Osteoblast (primary cell): Measurements from ENCODE around the gene JPT2. TPM values are rescaled to one million over a fixed set of nuclear protein-coding genes. Genes with fewer than 3 reads are reported as not detected.

Source experiments
- DNase-seq: peaks from one replicate; pipeline ENCODE4 v3.0.0; 2011; ENCODE audit warnings: low spot score, mixed read lengths; ENCODE audit not compliant: insufficient read length; ENCODE audit errors: missing footprints
- H2AFZ ChIP-seq: 2 replicates; pipeline ENCODE4 v1.6.0; 2011; ENCODE audit warnings: mild to moderate bottlenecking, low read length
- H3K27ac ChIP-seq: 2 replicates; pipeline ENCODE4 v1.5.1; 2011; ENCODE audit warnings: mild to moderate bottlenecking, low read depth, low read length, moderate library complexity
- H3K27me3 ChIP-seq: 2 replicates; pipeline ENCODE4 v1.6.0; 2012; ENCODE audit warnings: mild to moderate bottlenecking, control low read depth, inconsistent platforms, low read length, moderate library complexity; ENCODE audit not compliant: insufficient read depth
- H3K36me3 ChIP-seq: 2 replicates; pipeline ENCODE4 v1.5.1; 2011; ENCODE audit warnings: mild to moderate bottlenecking, low read length, control low read depth, moderate library complexity; ENCODE audit not compliant: insufficient read depth
- H3K4me1 ChIP-seq: 2 replicates; pipeline ENCODE4 v1.5.1; 2011; ENCODE audit warnings: mild to moderate bottlenecking, low read length, control low read depth, moderate library complexity; ENCODE audit not compliant: insufficient read depth
- H3K4me2 ChIP-seq: 2 replicates; pipeline ENCODE4 v1.6.0; 2011; ENCODE audit warnings: mild to moderate bottlenecking, low read length; ENCODE audit not compliant: insufficient read depth
- H3K4me3 ChIP-seq: fragments of 200-600 bp; sonication (generic); 3 replicates; pipeline ENCODE4 v1.5.1; 2012; ENCODE audit warnings: mild to moderate bottlenecking, low read length, inconsistent platforms; ENCODE audit not compliant: insufficient read depth
- H3K79me2 ChIP-seq: 2 replicates; pipeline ENCODE4 v1.6.0; 2012; ENCODE audit warnings: mild to moderate bottlenecking, low read length, control low read depth, inconsistent platforms; ENCODE audit not compliant: insufficient read depth
- H3K9me3 ChIP-seq: 2 replicates; pipeline ENCODE4 v1.5.1; 2011; ENCODE audit warnings: low read depth, low read length, control low read depth
- H4K20me1 ChIP-seq: 2 replicates; pipeline ENCODE4 v1.6.0; 2012; ENCODE audit warnings: mild to moderate bottlenecking, low read length, control low read depth; ENCODE audit not compliant: insufficient read depth
- CTCF ChIP-seq: IDR thresholded peaks from 2 replicates; pipeline ENCODE4 v1.5.1; 2011; ENCODE audit warnings: mild to moderate bottlenecking, low read depth, low read length, moderate library complexity; ENCODE audit errors: extremely low read depth
- total RNA-seq: library from RNA; depleted of rRNA; stranded (reverse); fragments of >200 nt; gene quantifications from 2 replicates; pipeline ENCODE4 v1.2.3, GENCODE V29; 2012

The JPT2 gene
- total RNA-seq, 1 donor: 22.8 TPM

DNA sequence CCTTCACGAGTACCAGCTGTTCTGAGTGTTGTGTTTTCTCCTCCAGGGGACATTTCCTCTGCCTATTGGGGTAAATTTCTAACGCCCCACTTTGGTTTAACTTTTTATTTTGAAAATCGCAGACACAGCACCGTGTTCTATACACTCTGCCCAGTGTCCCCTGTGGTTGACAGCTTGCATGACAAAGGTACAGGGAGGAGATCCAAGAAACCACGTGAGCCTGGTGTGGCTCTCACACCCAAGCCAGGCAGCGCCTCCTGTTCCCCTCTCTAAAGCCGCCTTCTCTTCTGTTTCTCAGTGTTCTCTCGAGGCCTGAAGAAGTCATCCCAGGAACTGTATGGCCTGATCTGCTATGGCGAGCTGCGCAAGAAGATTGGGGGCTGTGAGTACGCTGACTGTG, 40.6 kb upstream of the JPT2 start:
- Histone ChIP-seq H3K4me1 (no peaks in the 10 kb centered on the region), H4K20me1 (peaks cover 40% of the 10 kb centered on the region), H3K4me2 (no peak overlapping the region), H3K9me3 (no peaks in the 10 kb centered on the region), H2AFZ (no peak overlapping the region), H3K79me2 (peaks cover 40% of the 10 kb centered on the region), H3K27ac (no peak overlapping the region), H3K4me3 (no peak overlapping the region), H3K36me3 (peaks cover 78% of the 10 kb centered on the region), H3K27me3 (no peaks in the 10 kb centered on the region)
- TF ChIP-seq CTCF: no peak
- no peak for DNase-seq

DNA sequence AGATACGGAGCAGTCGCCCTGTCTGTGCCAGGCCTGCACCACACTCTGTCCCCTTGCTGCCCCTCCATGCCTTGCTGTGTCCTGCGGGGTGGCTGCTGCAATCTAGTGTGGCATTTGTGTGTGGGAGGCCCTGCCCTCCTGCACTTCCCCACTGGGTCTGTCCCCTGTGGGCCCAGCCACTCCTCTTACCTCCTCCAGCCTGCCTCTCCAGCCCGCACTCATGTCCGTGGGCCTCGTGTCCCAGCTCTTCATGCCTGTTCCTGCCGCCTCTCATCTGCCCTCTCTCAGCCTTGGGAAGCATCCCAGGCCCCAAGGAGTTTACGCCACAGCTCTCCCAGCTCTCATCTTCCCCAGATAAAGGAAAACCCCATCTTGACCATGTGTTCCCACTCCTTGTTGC, 39.3 kb upstream of the JPT2 start:
- H3K79me2 ChIP-seq: peaks cover 31% of the 10 kb centered on the region
- peaks cover 68% of the 10 kb centered on the region for H3K36me3 ChIP-seq
- H3K9me3 ChIP-seq: no peaks in the 10 kb centered on the region

DNA sequence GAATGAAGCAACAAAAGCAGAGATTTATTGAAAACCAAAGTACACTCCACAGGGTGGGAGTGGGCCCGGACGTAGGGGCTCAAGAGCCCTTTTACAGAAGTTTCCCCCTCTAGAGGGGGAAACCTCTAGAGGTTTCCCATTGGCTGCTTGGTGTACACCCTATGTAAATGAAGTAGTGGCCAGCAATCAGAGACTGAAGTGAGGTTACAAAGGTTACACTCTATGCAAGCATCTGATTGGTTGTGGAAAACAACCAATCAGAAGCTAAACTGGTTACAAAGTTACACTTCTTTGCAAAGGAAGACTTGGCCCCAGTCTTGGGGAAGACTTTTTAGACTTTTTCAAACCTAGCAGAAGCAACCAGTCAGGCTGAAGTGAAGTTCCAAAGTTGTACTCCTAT, 38.8 kb upstream of the JPT2 start:
- H3K27ac ChIP-seq: no peak overlapping the region
- H3K4me2 ChIP-seq: no peak overlapping the region
- H3K79me2 ChIP-seq: peaks cover 32% of the 10 kb centered on the region
- TF ChIP-seq CTCF: no peak
- peaks cover 42% of the 10 kb centered on the region for H4K20me1 ChIP-seq
- no peaks in the 10 kb centered on the region for H3K27me3 ChIP-seq
- H2AFZ ChIP-seq: no peak overlapping the region
- H3K4me3 ChIP-seq: no peak overlapping the region
- H3K9me3 ChIP-seq: no peaks in the 10 kb centered on the region
- H3K36me3 ChIP-seq: peaks cover 63% of the 10 kb centered on the region
- DNase-seq: peak; percentile 22
- H3K4me1 ChIP-seq: no peaks in the 10 kb centered on the region

More for the DNA sequence above, 39.3 kb upstream of the JPT2 start:
- Histone ChIP-seq H3K4me1 (no peaks in the 10 kb centered on the region), H2AFZ (no peak overlapping the region), H4K20me1 (peaks cover 44% of the 10 kb centered on the region), H3K4me3 (no peak overlapping the region), H3K4me2 (no peak overlapping the region), H3K27ac (no peak overlapping the region), H3K27me3 (no peaks in the 10 kb centered on the region)
- peak; percentile 8 for DNase-seq
- TF ChIP-seq CTCF: no peak

- no peak for TF ChIP-seq CTCF
- H3K4me1 ChIP-seq: no peaks in the 10 kb centered on the region
- peaks cover 58% of the 10 kb centered on the region for H3K36me3 ChIP-seq
- peak; percentile 29 for DNase-seq
- no peak overlapping the region for H3K4me3 ChIP-seq
- no peaks in the 10 kb centered on the region for H3K27me3 ChIP-seq
- no peak overlapping the region for H3K4me2 ChIP-seq
- no peak overlapping the region for H2AFZ ChIP-seq
- H3K9me3 ChIP-seq: no peaks in the 10 kb centered on the region
- peaks cover 30% of the 10 kb centered on the region for H3K79me2 ChIP-seq
- H4K20me1 ChIP-seq: peaks cover 37% of the 10 kb centered on the region
- no peak overlapping the region for H3K27ac ChIP-seq
These were observed 38.2 kb upstream of the JPT2 start for GRCh38 chr16:1639860-1640259.
